HUES48 (cell line): Measurements from ENCODE around the gene CGB2.
A peak's percentile ranks its signal among the peaks of the same experiment; 100 is the strongest.
"Not testable (repeated sequence)": the region's sequence is repeated elsewhere in the genome, so short reads cannot be mapped to it uniquely, and the experiment has no call there.

Experiments used
- H3K27ac ChIP-seq: one replicate; pipeline ENCODE4 v1.7.0; 2013; ENCODE audit warnings: low read depth, low read length, inconsistent platforms
- H3K27me3 ChIP-seq: 2 replicates; pipeline ENCODE4 v1.6.1; 2013; ENCODE audit warnings: mild to moderate bottlenecking, low read length; ENCODE audit not compliant: control insufficient read depth, insufficient read depth
- H3K36me3 ChIP-seq: 2 replicates; pipeline ENCODE4 v1.6.1; 2013; ENCODE audit warnings: low read length; ENCODE audit not compliant: control insufficient read depth, insufficient read depth
- H3K4me1 ChIP-seq: 2 replicates; pipeline ENCODE4 v1.6.1; 2013; ENCODE audit warnings: mild to moderate bottlenecking, low read length; ENCODE audit not compliant: control insufficient read depth, insufficient read depth
- H3K4me3 ChIP-seq: 2 replicates; pipeline ENCODE4 v1.5.1; 2013; ENCODE audit warnings: mild to moderate bottlenecking, low read depth, low read length
- H3K9ac ChIP-seq: 2 replicates; pipeline ENCODE4 v1.6.1; 2013; ENCODE audit warnings: mild to moderate bottlenecking, low read depth, low read length, moderate library complexity
- H3K9me3 ChIP-seq: 2 replicates; pipeline ENCODE4 v1.6.1; 2013; ENCODE audit warnings: low read length; ENCODE audit not compliant: control insufficient read depth, insufficient read depth

Gene CGB2

GRCh38 chr19:49011194-49011593, 20.5 kb upstream of the CGB2 start:
- no peak overlapping the region for H3K9ac ChIP-seq
- no peaks in the 10 kb centered on the region for H3K9me3 ChIP-seq
- no peak overlapping the region for H3K27ac ChIP-seq
- H3K4me3 ChIP-seq, result no peak overlapping the region
- peaks cover 75% of the 10 kb centered on the region for H3K36me3 ChIP-seq
- no peaks in the 10 kb centered on the region for H3K27me3 ChIP-seq
- H3K4me1 ChIP-seq, result no peaks in the 10 kb centered on the region

DNA sequence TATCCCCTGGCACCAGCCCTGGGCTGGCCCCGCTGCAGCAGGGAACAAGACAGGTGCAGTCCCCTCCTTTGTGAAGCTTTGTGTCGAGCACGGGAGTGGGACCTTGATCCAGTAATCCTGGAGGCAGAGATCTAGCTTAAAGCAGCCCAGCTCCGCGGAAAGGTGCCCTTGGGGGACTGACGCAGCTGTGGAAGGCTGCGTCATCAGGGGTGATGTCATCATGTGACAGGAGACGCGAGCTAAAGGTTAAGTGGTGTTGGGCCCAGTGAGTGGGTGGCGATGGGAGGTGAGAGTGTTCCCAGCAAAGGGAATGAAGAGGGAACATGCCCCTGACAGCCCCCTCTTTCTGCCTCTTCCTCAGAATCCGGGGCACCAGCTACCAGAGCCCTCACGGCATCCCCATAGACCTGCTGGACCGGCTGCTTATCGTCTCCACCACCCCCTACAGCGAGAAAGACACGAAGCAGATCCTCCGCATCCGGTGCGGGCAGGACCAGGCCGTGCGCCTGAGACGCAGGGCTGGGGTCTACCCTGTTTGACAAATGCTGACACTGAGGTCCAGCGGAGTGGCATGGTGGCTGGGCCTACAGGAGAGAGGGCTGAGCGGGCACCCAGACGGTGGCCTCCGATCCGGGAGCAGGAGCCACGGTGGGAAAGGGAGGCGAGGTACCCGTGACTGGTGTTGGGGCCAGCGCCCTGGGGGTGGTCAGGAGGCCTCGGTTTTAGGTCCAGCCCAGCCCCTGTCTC, 17.4 kb upstream of the CGB2 start:
- Histone ChIP-seq H3K9me3 (no peaks in the 10 kb centered on the region), H3K9ac (no peak overlapping the region), H3K4me3 (no peak overlapping the region), H3K36me3 (peaks cover 60% of the 10 kb centered on the region), H3K27me3 (peaks cover 14% of the 10 kb centered on the region), H3K4me1 (peaks cover 10% of the 10 kb centered on the region; the same call in 1 of the 2 replicates), H3K27ac (no peak overlapping the region)

DNA sequence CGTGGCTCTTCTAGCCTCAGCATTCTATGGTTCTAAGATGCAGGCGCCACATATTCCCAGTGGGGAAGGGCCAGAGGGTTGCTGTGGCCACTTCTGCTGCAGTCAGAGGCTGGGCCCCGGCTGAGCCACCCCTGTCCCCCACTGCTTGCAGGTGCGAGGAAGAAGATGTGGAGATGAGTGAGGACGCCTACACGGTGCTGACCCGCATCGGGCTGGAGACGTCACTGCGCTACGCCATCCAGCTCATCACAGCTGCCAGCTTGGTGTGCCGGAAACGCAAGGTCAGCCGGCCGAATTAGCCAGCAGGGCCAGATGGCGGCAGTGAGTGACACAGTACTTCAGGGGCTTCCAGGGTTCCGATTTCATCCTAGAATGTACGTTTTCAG, 16.8 kb upstream of the CGB2 start:
- no peak overlapping the region for H3K4me3 ChIP-seq
- no peak overlapping the region for H3K27ac ChIP-seq
- peaks cover 14% of the 10 kb centered on the region for H3K27me3 ChIP-seq
- H3K9me3 ChIP-seq, result no peaks in the 10 kb centered on the region
- peaks cover 10% of the 10 kb centered on the region; the same call in 1 of the 2 replicates for H3K4me1 ChIP-seq
- H3K9ac ChIP-seq, result no peak overlapping the region
- H3K36me3 ChIP-seq, result peaks cover 54% of the 10 kb centered on the region

DNA sequence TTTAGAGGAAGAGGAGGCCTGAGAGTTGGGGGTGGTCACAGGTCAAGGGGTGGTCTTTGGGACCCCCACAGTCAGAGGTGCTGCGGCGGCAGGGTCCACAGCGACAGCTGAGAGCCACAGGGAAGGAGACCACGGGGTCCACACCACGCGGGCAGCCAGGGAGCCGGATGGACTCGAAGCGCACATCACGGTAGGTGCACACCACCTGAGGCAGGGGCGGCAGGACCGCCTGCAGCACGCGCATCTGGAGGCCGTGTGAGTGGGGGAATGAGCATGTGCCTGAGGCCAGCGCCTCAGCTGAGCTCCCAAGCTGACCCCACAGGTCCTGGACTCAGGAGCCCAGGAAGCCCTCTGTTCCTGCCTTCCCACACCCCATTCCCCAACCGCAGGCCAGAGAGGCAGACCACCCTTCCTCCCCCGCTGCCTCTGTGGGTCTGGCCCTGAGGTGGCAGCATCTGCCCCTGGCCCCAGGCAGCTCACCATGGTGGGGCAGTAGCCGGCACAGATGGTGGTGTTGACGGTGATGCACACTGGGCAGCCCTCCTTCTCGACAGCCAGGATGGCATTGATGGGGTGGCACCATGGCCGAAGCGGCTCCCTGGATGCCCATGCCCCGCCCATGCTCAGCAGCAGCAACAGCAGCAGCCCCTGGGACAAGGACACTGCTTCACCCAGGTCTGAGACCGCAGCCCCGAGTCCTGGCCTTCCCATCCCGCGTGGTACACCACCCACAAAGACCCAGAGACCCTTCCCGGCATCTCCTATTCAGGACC, 15.4 kb upstream of the CGB2 start:
- no peak overlapping the region for H3K4me3 ChIP-seq
- peaks cover 22% of the 10 kb centered on the region for H3K27me3 ChIP-seq
- peaks cover 41% of the 10 kb centered on the region for H3K36me3 ChIP-seq
- no peak overlapping the region for H3K9ac ChIP-seq
- peaks cover 16% of the 10 kb centered on the region for H3K4me1 ChIP-seq
- no peak overlapping the region for H3K27ac ChIP-seq
- H3K9me3 ChIP-seq, result no peaks in the 10 kb centered on the region

DNA sequence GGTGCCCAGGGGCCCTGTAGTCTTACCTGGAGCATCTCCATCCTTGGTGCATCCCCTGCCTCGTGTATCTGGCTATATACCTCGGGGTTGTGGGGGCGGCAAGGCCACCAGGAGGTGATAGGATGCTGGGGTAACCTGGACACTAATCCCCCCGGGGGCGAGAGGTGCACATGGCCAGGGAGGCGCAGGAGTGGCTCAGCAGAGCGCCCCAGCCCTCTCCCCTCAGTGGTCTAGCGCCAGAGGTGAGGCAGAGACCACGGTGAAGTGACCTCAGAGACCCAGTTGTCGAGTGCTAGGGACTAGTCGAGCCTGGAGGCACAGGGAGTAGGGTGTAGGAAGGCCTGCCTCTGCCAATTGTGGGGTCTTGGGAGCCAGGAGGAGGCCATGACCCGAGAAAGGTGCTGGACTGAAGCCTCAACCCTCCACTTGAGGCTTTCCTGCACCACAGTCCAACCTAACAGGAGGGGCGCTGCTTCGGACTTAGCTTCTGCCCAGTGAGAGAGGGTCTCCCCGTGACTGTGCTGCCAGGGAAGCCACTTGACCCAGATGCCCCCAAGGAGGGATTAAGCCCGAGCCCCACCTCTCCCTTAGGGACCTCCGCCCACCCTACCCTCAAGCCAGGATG, 14.5 kb upstream of the CGB2 start, which contains the start of gene LHB:
TSS of gene LHB (minus strand) at position 51 of the 625 bp plus-strand sequence. CDS start at position 41, 10 bp downstream.
- peaks cover 33% of the 10 kb centered on the region for H3K36me3 ChIP-seq
- H3K27ac ChIP-seq, result no peak within 1 kb of the TSS
- H3K27me3 ChIP-seq, result peaks cover 26% of the 10 kb centered on the region
- H3K4me1 ChIP-seq, result peaks cover 16% of the 10 kb centered on the region
- H3K9ac ChIP-seq, result 0 out of 2 replicates have a peak within 1 kb of the TSS, but pooled peaks have one; percentile 17
- no peaks in the 10 kb centered on the region for H3K9me3 ChIP-seq
- H3K4me3 ChIP-seq, result peak within 1 kb of the TSS; percentile 58

- Histone ChIP-seq H3K9me3 (no peaks in the 10 kb centered on the region), H3K4me3 (peak overlapping the region; percentile 58), H3K36me3 (peaks cover 28% of the 10 kb centered on the region), H3K9ac (0 out of 2 replicates have a peak overlapping the region, but pooled peaks have one; percentile 17), H3K27me3 (peaks cover 26% of the 10 kb centered on the region), H3K4me1 (peaks cover 16% of the 10 kb centered on the region), H3K27ac (no peak overlapping the region)
Measured at GRCh38 chr19:49017666-49018351, 13.9 kb upstream of the CGB2 start.

- peak overlapping the region; percentile 58 for H3K4me3 ChIP-seq
- peaks cover 26% of the 10 kb centered on the region for H3K27me3 ChIP-seq
- H3K4me1 ChIP-seq, result peaks cover 16% of the 10 kb centered on the region
- not testable (repeated sequence) for H3K27ac ChIP-seq, H3K9me3 ChIP-seq
- H3K36me3 ChIP-seq, result peaks cover 25% of the 10 kb centered on the region
- 0 out of 2 replicates have a peak overlapping the region, but pooled peaks have one; percentile 17 for H3K9ac ChIP-seq
Measured at GRCh38 chr19:49018388-49019241, 13.1 kb upstream of the CGB2 start.

DNA sequence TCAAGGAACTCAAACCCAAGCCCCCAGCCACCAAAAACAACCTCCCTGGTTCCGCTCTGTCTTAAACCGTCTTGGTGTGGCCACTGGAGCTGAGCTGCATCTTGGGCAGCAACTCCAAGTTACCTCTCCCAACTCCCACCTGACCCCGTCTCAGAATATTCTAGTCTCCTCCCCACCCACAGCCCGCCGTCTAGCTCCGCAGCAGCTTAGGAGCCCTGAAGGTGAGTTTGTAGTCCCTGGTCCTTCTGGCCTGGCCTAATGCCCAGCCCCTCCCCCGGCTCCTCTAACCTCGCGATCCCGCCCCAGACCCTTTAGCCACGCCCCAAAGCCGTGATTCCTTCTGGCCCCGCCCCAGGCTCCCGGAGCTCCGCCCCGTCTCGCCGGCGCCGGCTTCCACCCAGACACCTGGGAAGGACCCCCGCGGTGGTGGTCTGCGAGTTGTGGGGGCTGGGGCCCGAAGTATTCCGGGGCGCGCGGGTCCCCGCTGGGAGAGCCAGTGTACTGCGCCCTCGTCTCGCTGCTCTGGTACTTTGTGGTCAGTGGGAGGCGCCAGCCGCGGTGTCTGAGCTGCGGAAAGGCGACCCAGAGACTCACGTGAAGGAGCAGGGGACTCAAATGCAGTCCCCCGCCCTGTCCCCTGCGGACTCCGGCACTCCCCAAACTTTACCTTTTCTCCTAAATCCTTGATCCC, 12.3 kb upstream of the CGB2 start:
- H3K4me3 ChIP-seq, result peak overlapping the region; percentile 26; the same call in 1 of the 2 replicates

GRCh38 chr19:49020342-49020741, 11.3 kb upstream of the CGB2 start:
- Histone ChIP-seq H3K4me1 (peaks cover 16% of the 10 kb centered on the region), H3K36me3 (peaks cover 9% of the 10 kb centered on the region), H3K9me3 (no peaks in the 10 kb centered on the region), H3K9ac (no peak overlapping the region), H3K27ac (no peak overlapping the region), H3K4me3 (no peak overlapping the region), H3K27me3 (peaks cover 26% of the 10 kb centered on the region)

More for the DNA sequence above, 12.3 kb upstream of the CGB2 start:
- Histone ChIP-seq H3K4me1 (peaks cover 16% of the 10 kb centered on the region), H3K36me3 (peaks cover 19% of the 10 kb centered on the region), H3K27me3 (peaks cover 26% of the 10 kb centered on the region), H3K9me3 (no peaks in the 10 kb centered on the region), H3K9ac (no peak overlapping the region), H3K27ac (no peak overlapping the region)
